SU-DHL-6 (cell line): ENCODE data around the gene SSBP1.

Source experiments
- H2AFZ ChIP-seq: fragments of 200-600 bp; sonication (generic); 2 replicates; pipeline ENCODE4 v1.6.1; 2014; ENCODE audit warnings: low read depth, mild to moderate bottlenecking, moderate library complexity, mixed read lengths, antibody characterized with exemption, low read length; ENCODE audit not compliant: severe bottlenecking
- H3F3A ChIP-seq: fragments of 200-600 bp; shearing (Covaris generic); 2 replicates; pipeline ENCODE4 v1.6.0; 2016; ENCODE audit warnings: antibody characterized with exemption, mild to moderate bottlenecking; ENCODE audit not compliant: insufficient read depth
- H3K27ac ChIP-seq: fragments of 200-600 bp; sonication (generic); 2 replicates; pipeline ENCODE4 v1.5.1; 2016; ENCODE audit warnings: low read depth, mild to moderate bottlenecking, low read length, moderate library complexity, mixed read lengths
- H3K27me3 ChIP-seq: fragments of 200-600 bp; sonication (generic), shearing (Covaris generic); 2 replicates; pipeline ENCODE4 v1.6.0; 2014; ENCODE audit warnings: mild to moderate bottlenecking, low read length
- H3K36me3 ChIP-seq: fragments of 200-600 bp; sonication (generic); 2 replicates; pipeline ENCODE4 v1.6.1; 2014; ENCODE audit warnings: mild to moderate bottlenecking, low read length, mixed read lengths
- H3K4me2 ChIP-seq: fragments of 300-600, 200-600 bp; shearing (Covaris generic), sonication (generic); 2 replicates; pipeline ENCODE4 v1.6.0; 2014; ENCODE audit warnings: low read length, low read depth, mild to moderate bottlenecking; ENCODE audit not compliant: poor library complexity, severe bottlenecking
- H3K4me3 ChIP-seq: fragments of 200-600 bp; sonication (generic); 2 replicates; pipeline ENCODE4 v1.5.1; 2014; ENCODE audit warnings: antibody characterized with exemption, low read length, mild to moderate bottlenecking, mixed read lengths; ENCODE audit not compliant: insufficient read depth, poor library complexity, severe bottlenecking
- H3K79me2 ChIP-seq: fragments of 200-600 bp; sonication (generic); 2 replicates; pipeline ENCODE4 v1.6.1; 2014; ENCODE audit warnings: mild to moderate bottlenecking, low read length, moderate library complexity; ENCODE audit not compliant: insufficient read depth
- H3K9ac ChIP-seq: fragments of 200-600 bp; sonication (generic); 2 replicates; pipeline ENCODE4 v1.7.0; 2014; ENCODE audit warnings: mild to moderate bottlenecking, low read length
- H3K9me2 ChIP-seq: fragments of 200-600 bp; sonication (generic); replicated peaks from 2 replicates; pipeline ENCODE4 v1.6.1; 2014; ENCODE audit warnings: low read length; ENCODE audit not compliant: insufficient read depth
- H3K9me3 ChIP-seq: fragments of 200-600 bp; sonication (generic); 2 replicates; pipeline ENCODE4 v1.6.1; 2014; ENCODE audit warnings: low read length, mixed read lengths; ENCODE audit not compliant: insufficient read depth
- H4K20me1 ChIP-seq: fragments of 200-600 bp; sonication (generic); 2 replicates; pipeline ENCODE4 v1.6.1; 2014; ENCODE audit warnings: low read depth, mild to moderate bottlenecking, antibody characterized with exemption, low read length, moderate library complexity, mixed read lengths
- CTCF ChIP-seq: fragments of 200-600 bp; sonication (generic); IDR thresholded peaks from one replicate; pipeline ENCODE4 v1.5.1; 2017; ENCODE audit warnings: antibody characterized with exemption, mild to moderate bottlenecking, low read length, moderate library complexity; ENCODE audit not compliant: insufficient read depth, poor library complexity, severe bottlenecking
- EZH2phosphoT487 ChIP-seq: fragments of 200-600 bp; sonication (generic), shearing (Covaris generic); conservative IDR thresholded peaks from 2 replicates; pipeline ENCODE4 v1.6.1; 2018; ENCODE audit warnings: mild to moderate bottlenecking, antibody characterized with exemption, low read length, moderate library complexity, mixed read lengths

SSBP1 gene

GRCh38 chr7:141715018-141715417 is 23.1 kb upstream of the SSBP1 start:
- no peak overlapping the region for H3K4me2 ChIP-seq
- no peaks in the 10 kb centered on the region for H3K36me3 ChIP-seq
- no peak overlapping the region for H2AFZ ChIP-seq
- no peak for TF ChIP-seq CTCF
- no peak overlapping the region for H3K9ac ChIP-seq
- no peaks in the 10 kb centered on the region for H3K9me2 ChIP-seq
- H3K27ac ChIP-seq = no peak overlapping the region
- H3K27me3 ChIP-seq = no peaks in the 10 kb centered on the region
- H3K9me3 ChIP-seq = no peaks in the 10 kb centered on the region
- H3F3A ChIP-seq = no peaks in the 10 kb centered on the region
- no peaks in the 10 kb centered on the region for H3K79me2 ChIP-seq
- H3K4me3 ChIP-seq = no peak overlapping the region
- no peaks in the 10 kb centered on the region for H4K20me1 ChIP-seq

GRCh38 chr7:141715794-141716689 is 22.1 kb upstream of the SSBP1 start:
- Histone ChIP-seq H3F3A (no peaks in the 10 kb centered on the region), H3K79me2 (no peaks in the 10 kb centered on the region), H3K9ac (no peak overlapping the region), H3K27me3 (no peaks in the 10 kb centered on the region), H3K9me2 (no peaks in the 10 kb centered on the region), H2AFZ (no peak overlapping the region), H3K4me2 (no peak overlapping the region), H4K20me1 (no peaks in the 10 kb centered on the region), H3K9me3 (no peaks in the 10 kb centered on the region), H3K4me3 (no peak overlapping the region), H3K27ac (no peak overlapping the region), H3K36me3 (no peaks in the 10 kb centered on the region)
- TF ChIP-seq EZH2phosphoT487 = no peak
- no peak for TF ChIP-seq CTCF

DNA sequence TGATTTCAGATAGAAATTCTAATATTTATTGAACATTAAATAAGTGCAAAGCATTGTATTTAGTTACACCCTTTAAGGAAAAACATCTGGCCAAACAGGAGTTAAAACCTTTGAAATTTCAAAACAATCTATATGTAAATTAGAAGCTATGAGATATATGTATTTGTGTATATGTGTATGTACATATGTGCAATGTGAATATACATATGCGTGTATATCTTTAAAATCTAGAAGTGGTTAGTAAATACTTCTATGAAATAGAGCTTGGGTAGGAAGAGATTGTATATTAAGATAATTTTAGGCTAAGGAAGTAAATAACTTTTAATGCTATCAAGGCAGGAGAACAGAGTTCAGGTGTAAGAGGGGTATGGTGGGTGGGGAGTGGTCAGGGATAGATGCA is 20.7 kb upstream of the SSBP1 start:
- Histone ChIP-seq H3K79me2 (no peaks in the 10 kb centered on the region), H3F3A (no peaks in the 10 kb centered on the region), H3K4me2 (no peak overlapping the region), H4K20me1 (no peaks in the 10 kb centered on the region), H3K9ac (no peak overlapping the region), H3K4me3 (no peak overlapping the region), H3K36me3 (no peaks in the 10 kb centered on the region), H2AFZ (no peak overlapping the region), H3K27ac (no peak overlapping the region), H3K9me3 (no peaks in the 10 kb centered on the region), H3K9me2 (no peaks in the 10 kb centered on the region), H3K27me3 (no peaks in the 10 kb centered on the region)
- no peak for TF ChIP-seq EZH2phosphoT487
- TF ChIP-seq CTCF = no peak
